Activated T-helper 17 cell treated with anti-CD3 and anti-CD28 coated beads, Interleukin-2, amount 50 U/mL, for 72 hours (primary cell): Measurements from ENCODE around the gene SAYSD1. TPM values are rescaled to one million over a fixed set of nuclear protein-coding genes. Genes with fewer than 3 reads are reported as not detected.

Experiments used
- ATAC-seq: fragments of 150-1000 bp; cut with Tn5 transposase; replicated peaks from 2 replicates; pipeline ENCODE4 v1.10.0; 2021; ENCODE audit warnings: mild to moderate bottlenecking, moderate library complexity
- H3K27ac Mint-ChIP-seq: one replicate; pipeline ENCODE4 v1.8.0; 2022; ENCODE audit warnings: mixed read lengths
- H3K27me3 Mint-ChIP-seq: one replicate; pipeline ENCODE4 v1.8.0; 2022; ENCODE audit warnings: mixed read lengths
- H3K36me3 Mint-ChIP-seq: one replicate; pipeline ENCODE4 v1.8.0; 2022; ENCODE audit warnings: low read depth, mild to moderate bottlenecking, mixed read lengths
- H3K4me1 Mint-ChIP-seq: one replicate; pipeline ENCODE4 v1.8.0; 2022; ENCODE audit warnings: mixed read lengths
- H3K4me3 Mint-ChIP-seq: one replicate; pipeline ENCODE4 v1.8.0; 2022; ENCODE audit warnings: mild to moderate bottlenecking, mixed read lengths
- H3K9me3 Mint-ChIP-seq: one replicate; pipeline ENCODE4 v1.8.0; 2022; ENCODE audit warnings: mixed read lengths
- total RNA-seq, 2 donors: library from RNA; stranded (reverse); gene quantifications; one replicate each; pipeline ENCODE4 v1.2.3, GENCODE V29; 2022

Gene SAYSD1
- total RNA-seq, 2 donors from 2014 or later: 7.7 to 10.3 TPM

DNA sequence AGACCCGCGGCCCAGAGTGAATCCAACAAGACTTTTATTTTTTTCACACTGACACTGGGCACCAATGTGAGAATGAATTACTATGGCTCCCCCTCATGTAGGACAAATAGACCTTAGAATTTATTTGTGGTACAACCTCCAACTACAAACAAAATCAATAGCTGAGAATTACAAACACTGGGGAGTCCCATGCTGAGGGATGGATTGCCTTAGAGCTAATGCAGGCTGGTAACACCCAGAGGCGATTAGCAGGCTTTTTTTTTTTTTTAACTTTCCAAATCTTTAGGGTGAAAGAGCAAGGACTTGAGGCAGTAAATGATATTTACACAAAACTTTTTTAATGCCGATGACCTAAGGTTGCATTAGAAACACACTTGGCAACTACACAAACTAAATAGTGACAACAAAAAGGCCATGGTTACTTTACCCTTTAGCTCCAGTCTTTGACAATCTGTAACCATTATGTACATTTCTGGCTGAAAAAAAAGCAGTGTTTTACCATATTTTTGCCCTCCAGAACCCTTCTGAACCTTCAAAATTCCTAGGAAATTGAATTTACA lies 21.8 kb downstream of the SAYSD1 start:
- Mint-ChIP-seq H3K27ac (no peak overlapping the region), H3K4me1 (no peaks in the 10 kb centered on the region), H3K27me3 (peaks cover 31% of the 10 kb centered on the region), H3K36me3 (no peaks in the 10 kb centered on the region), H3K9me3 (no peaks in the 10 kb centered on the region), H3K4me3 (no peak overlapping the region)
- no peak for ATAC-seq

DNA sequence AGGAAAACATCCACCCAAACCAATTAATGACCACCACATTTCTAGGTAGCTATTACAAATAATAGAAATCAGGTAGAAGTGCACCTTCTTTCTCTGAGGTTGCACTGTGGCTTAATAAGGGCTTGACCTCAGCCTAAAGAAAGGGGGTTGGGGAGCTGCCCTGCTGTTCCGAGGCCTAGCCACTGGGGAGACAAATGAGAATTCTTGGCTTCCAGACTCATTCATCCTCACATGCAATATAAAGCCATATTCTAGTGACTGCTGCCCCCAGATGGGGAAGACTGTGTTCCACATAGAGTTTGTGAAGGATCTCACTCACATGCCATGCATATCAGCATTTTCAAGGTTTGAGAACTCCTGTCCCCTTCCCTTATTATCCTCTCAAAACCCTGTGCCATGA lies 22.9 kb downstream of the SAYSD1 start:
- no peaks in the 10 kb centered on the region for H3K4me1 Mint-ChIP-seq
- peaks cover 39% of the 10 kb centered on the region for H3K27me3 Mint-ChIP-seq
- no peak overlapping the region for H3K27ac Mint-ChIP-seq
- no peaks in the 10 kb centered on the region for H3K9me3 Mint-ChIP-seq
- H3K4me3 Mint-ChIP-seq: no peak overlapping the region
- ATAC-seq: no peak
- H3K36me3 Mint-ChIP-seq: no peaks in the 10 kb centered on the region

DNA sequence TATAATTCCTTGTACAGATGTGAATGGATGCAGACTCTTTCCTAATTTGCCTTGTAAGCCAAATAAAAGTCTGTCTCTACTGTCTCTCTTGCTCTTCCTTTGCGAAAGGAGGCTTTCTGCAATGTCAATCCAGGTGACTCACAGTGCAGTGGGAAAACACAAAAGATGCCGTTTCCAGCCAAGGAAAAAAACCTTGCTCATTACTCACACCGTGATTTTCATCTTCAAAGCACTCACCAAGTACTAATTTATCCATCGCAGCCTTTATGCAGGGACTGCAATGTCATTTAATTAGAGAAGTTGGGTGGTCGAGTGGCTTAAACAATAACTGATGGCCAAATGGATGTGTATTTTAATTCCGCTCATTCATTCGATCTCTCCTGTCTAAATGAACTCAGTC lies 23.8 kb downstream of the SAYSD1 start:
- peaks cover 48% of the 10 kb centered on the region for H3K27me3 Mint-ChIP-seq
- no peak overlapping the region for H3K27ac Mint-ChIP-seq
- peaks cover 9% of the 10 kb centered on the region for H3K4me1 Mint-ChIP-seq
- H3K36me3 Mint-ChIP-seq: no peaks in the 10 kb centered on the region
- ATAC-seq: no peak
- H3K4me3 Mint-ChIP-seq: no peak overlapping the region
- no peaks in the 10 kb centered on the region for H3K9me3 Mint-ChIP-seq

DNA sequence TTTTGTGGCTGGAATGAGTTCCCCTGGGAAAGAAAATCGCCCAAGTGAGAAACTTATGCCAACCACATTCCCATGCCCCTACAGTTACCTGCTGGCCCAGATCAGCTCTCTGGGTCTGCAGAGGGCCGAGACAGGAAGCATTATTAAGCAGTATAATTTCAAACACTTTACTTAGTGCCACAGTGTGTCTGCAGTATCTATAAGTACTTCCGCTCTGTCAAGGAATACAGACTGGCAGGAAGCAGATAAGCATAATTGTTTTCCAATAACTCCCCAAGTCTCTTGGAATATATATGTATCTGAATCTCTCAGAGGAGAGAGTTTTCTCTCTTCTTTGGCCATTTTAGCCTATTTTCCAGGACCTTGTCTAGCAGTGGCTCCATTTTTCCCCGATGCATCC lies 24.9 kb downstream of the SAYSD1 start:
- no peak overlapping the region for H3K27ac Mint-ChIP-seq
- no peaks in the 10 kb centered on the region for H3K9me3 Mint-ChIP-seq
- H3K36me3 Mint-ChIP-seq: no peaks in the 10 kb centered on the region
- H3K4me3 Mint-ChIP-seq: no peak overlapping the region
- peaks cover 58% of the 10 kb centered on the region for H3K27me3 Mint-ChIP-seq
- no peak for ATAC-seq
- H3K4me1 Mint-ChIP-seq: peaks cover 17% of the 10 kb centered on the region

DNA sequence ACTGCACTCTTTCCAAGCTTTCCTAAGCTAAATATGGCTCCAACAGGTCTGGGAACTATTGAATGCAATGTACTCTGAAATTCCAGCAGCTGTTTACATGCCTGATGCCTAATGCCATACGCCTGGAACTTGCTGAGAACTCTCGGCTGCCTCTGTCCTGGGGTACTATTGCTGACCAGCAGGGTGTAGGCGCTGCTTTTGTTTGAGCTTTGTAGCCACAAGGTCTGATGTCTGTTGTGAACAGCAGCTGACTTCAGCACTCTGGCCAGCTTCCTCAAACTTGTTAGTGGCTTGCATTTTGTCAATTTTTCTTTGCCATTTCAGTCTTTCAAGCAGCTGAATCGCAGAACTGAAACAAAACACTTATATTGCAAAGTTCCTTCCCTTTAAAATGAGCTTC lies 26.7 kb downstream of the SAYSD1 start:
- no peak overlapping the region for H3K27ac Mint-ChIP-seq
- ATAC-seq: no peak
- H3K27me3 Mint-ChIP-seq: peaks cover 67% of the 10 kb centered on the region
- H3K36me3 Mint-ChIP-seq: no peaks in the 10 kb centered on the region
- no peaks in the 10 kb centered on the region for H3K9me3 Mint-ChIP-seq
- peaks cover 23% of the 10 kb centered on the region for H3K4me1 Mint-ChIP-seq
- no peak overlapping the region for H3K4me3 Mint-ChIP-seq

DNA sequence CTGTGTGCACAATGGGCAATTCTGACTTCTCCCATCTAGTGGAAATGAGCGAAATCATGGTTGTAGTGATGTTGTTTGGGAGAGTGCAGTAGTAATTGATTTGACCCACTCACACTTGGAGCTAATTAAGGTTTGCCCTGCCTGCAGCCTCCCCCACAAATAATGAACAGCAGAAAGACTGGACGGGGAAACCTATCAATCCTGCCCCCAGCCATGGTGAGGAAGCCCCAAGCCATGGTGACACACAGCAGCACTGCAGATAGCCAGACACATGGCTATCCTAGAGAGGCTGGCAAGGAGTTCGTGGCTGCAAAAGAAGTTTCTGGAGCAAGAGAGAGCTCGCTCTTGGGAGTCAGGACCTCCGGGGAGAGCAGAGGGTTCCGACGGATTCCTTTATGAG lies 27.8 kb downstream of the SAYSD1 start:
- no peaks in the 10 kb centered on the region for H3K9me3 Mint-ChIP-seq
- no peak for ATAC-seq
- peaks cover 68% of the 10 kb centered on the region for H3K27me3 Mint-ChIP-seq
- peaks cover 25% of the 10 kb centered on the region for H3K4me1 Mint-ChIP-seq
- no peak overlapping the region for H3K4me3 Mint-ChIP-seq
- H3K36me3 Mint-ChIP-seq: no peaks in the 10 kb centered on the region
- no peak overlapping the region for H3K27ac Mint-ChIP-seq

DNA sequence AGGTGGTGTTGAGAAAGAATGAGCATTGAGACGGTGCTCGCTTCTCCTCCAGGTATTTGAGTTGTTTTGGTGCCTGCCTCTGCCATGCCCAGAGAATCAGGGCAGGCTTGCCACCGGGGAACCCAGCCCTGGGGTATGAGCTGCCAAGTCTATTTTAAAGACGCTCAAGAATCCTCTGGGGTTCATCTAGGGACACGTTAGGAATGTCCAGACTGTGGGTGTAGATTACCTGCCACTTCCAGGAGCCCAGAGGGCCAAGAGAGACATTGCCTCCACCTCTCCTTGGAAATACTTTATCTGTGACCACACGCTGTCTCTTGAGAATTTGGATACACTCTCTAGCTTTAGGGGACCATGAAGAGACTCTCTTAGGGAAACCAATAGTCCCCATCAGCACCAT lies 28.3 kb downstream of the SAYSD1 start:
- Mint-ChIP-seq H3K27me3 (peaks cover 64% of the 10 kb centered on the region), H3K4me1 (peaks cover 25% of the 10 kb centered on the region), H3K27ac (peak overlapping the region; percentile 33), H3K4me3 (peak overlapping the region; percentile 23), H3K36me3 (no peaks in the 10 kb centered on the region), H3K9me3 (no peaks in the 10 kb centered on the region)
- ATAC-seq: peak; percentile 14

DNA sequence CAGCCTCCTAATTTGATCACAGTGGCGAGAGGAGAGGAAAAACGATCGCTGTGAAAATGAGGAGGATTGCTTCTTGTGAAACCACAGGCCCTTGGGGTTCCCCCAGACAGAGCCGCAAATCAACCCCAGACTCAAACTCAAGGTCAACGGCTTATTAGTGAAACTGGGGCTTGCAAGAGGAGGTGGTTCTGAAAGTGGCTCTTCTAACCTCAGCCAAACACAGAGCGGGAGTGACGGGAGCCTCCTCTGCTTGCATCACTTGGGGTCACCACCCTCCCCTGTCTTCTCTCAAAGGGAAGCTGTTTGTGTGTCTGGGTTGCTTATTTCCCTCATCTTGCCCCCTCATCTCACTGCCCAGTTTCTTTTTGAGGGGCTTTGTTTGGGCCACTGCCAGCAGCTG lies 28.7 kb downstream of the SAYSD1 start:
- Mint-ChIP-seq H3K4me1 (peaks cover 25% of the 10 kb centered on the region), H3K27ac (peak overlapping the region; percentile 33), H3K4me3 (peak overlapping the region; percentile 23), H3K36me3 (no peaks in the 10 kb centered on the region), H3K27me3 (peaks cover 60% of the 10 kb centered on the region), H3K9me3 (no peaks in the 10 kb centered on the region)
- ATAC-seq: peak; percentile 92

DNA sequence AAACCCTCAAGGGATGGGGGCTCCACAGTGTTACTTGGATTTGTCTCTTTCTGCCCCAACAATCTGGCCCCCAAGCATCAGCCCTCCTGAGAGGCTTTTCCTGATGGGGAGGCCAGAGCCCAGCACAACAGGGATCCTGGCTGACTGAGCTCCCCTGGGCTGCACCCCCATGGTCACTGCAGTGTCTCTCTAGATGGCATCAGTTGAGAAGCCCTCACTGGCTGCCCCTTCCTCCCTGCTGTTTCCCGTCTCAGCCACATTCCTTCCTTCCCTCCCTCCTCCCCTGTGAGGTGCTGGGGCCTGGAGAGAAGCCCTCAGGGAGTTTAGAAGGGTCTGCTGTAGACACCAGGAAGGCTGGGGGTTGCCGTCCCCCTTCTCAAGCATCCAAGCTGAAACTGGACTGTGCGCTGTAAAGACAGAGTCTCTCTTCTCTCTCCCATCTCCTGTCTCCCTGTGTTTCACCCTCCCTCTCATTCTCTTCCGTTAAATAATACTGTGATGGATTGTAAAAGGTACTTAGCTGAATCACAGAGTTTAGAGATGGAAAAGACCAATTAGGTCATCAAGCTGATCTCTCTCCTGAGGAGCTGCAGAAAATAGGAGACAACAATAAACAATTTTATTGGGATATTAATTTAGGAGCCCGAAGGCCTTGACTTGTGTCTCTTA lies 29.7 kb downstream of the SAYSD1 start:
- H3K4me3 Mint-ChIP-seq: no peak overlapping the region
- H3K27me3 Mint-ChIP-seq: peaks cover 54% of the 10 kb centered on the region
- no peak for ATAC-seq
- no peaks in the 10 kb centered on the region for H3K36me3 Mint-ChIP-seq
- H3K4me1 Mint-ChIP-seq: peaks cover 25% of the 10 kb centered on the region
- H3K9me3 Mint-ChIP-seq: no peaks in the 10 kb centered on the region
- H3K27ac Mint-ChIP-seq: no peak overlapping the region

DNA sequence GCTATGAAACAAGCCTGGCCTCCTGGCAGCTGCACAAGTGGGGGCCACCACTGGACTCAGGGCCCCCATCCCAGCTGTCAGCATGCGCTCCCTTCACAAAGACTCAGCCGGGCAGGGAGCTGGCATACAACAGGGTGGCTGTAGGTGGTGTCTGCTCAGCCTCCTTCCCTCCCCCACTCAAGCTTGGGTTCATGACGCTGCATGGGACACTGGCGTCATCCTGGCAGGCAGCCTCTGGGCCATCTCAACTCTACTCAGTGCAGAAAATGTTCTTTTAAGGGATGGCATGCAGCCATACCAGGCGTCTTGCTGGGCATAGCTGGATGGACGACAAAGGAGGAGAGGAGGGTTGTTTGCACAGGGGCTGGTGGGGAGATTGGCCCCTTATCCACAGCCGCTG lies 30.5 kb downstream of the SAYSD1 start:
- no peaks in the 10 kb centered on the region for H3K9me3 Mint-ChIP-seq
- no peak overlapping the region for H3K4me3 Mint-ChIP-seq
- no peak for ATAC-seq
- H3K36me3 Mint-ChIP-seq: no peaks in the 10 kb centered on the region
- no peak overlapping the region for H3K27ac Mint-ChIP-seq
- H3K4me1 Mint-ChIP-seq: peaks cover 25% of the 10 kb centered on the region
- H3K27me3 Mint-ChIP-seq: peaks cover 52% of the 10 kb centered on the region

DNA sequence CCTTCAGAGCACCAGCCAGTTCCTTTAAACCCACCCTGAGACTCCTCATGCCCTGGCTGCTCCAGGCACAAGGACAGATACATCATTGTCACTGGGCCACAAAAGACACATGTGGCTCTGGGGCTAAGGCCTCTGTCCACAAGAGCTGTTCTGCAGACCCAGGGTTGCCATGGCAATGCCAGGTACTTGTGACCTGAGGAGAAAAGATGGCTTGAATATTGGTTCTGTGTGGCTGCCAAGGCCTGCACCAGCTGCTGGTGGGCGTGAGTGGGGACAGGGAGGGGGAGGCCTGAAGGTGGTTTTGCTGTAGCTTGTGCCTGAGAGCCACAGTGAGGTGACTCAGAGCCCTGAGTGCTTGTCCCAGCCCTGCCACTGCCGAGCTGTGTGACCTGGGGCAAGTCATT lies 31.8 kb downstream of the SAYSD1 start:
- H3K27ac Mint-ChIP-seq: no peak overlapping the region
- H3K4me3 Mint-ChIP-seq: no peak overlapping the region
- no peaks in the 10 kb centered on the region for H3K36me3 Mint-ChIP-seq
- peaks cover 42% of the 10 kb centered on the region for H3K27me3 Mint-ChIP-seq
- H3K4me1 Mint-ChIP-seq: peaks cover 25% of the 10 kb centered on the region
- no peaks in the 10 kb centered on the region for H3K9me3 Mint-ChIP-seq
- peak; percentile 40 for ATAC-seq

DNA sequence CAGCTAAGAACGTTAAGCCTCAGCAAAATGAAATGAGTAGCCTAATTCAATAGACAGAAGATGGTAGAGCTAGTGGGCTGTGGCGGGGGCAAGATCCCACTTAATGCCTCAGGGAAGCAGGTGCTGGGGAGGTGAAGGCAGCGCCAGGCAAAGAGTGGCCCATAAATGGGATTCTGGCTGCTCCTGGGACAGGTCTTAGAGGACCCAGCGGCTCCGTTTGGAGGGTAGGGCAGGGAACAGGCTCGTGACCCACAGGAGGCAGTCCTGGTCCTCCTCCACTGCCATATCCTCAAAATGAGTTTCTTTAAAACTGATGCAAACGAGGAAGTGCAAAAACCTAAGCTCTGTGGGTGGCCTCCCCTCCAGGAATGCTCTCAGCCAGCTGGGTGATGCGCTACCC lies 32.7 kb downstream of the SAYSD1 start:
- H3K4me3 Mint-ChIP-seq: no peak overlapping the region
- peaks cover 25% of the 10 kb centered on the region for H3K4me1 Mint-ChIP-seq
- H3K27me3 Mint-ChIP-seq: peaks cover 35% of the 10 kb centered on the region
- no peak for ATAC-seq
- H3K36me3 Mint-ChIP-seq: no peaks in the 10 kb centered on the region
- H3K27ac Mint-ChIP-seq: no peak overlapping the region
- H3K9me3 Mint-ChIP-seq: no peaks in the 10 kb centered on the region

DNA sequence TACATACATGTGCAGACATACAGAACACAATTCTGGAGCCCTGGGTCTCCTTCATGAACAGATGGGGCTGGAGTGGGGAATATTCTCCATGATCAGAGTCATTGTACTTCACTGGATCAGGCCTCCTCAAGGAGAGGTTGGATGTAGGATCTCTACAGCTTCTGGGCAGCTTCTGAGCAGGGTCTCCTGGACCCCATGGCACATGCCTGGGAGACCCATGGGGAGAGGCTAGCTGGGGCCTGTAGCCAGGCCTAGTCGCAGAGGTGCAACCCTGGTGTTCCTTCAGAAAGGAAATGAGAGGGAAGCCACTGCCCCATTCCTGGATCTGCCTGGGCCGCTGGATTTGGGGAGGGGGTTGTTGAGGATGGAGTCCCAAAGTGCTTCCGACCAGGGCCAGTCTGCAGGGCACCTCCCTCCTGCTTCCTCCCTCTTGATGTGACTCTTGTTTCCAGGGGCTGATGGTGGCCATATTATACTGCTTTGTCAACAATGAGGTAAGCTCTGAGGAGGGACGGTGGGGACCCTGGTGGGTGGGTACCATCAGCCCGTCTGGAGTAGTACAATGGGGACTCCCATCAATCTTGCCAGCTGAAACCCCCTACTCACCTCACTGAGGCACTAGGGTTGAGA lies 34.6 kb downstream of the SAYSD1 start:
- peaks cover 7% of the 10 kb centered on the region for H3K4me1 Mint-ChIP-seq
- H3K9me3 Mint-ChIP-seq: no peaks in the 10 kb centered on the region
- H3K27ac Mint-ChIP-seq: no peak overlapping the region

DNA sequence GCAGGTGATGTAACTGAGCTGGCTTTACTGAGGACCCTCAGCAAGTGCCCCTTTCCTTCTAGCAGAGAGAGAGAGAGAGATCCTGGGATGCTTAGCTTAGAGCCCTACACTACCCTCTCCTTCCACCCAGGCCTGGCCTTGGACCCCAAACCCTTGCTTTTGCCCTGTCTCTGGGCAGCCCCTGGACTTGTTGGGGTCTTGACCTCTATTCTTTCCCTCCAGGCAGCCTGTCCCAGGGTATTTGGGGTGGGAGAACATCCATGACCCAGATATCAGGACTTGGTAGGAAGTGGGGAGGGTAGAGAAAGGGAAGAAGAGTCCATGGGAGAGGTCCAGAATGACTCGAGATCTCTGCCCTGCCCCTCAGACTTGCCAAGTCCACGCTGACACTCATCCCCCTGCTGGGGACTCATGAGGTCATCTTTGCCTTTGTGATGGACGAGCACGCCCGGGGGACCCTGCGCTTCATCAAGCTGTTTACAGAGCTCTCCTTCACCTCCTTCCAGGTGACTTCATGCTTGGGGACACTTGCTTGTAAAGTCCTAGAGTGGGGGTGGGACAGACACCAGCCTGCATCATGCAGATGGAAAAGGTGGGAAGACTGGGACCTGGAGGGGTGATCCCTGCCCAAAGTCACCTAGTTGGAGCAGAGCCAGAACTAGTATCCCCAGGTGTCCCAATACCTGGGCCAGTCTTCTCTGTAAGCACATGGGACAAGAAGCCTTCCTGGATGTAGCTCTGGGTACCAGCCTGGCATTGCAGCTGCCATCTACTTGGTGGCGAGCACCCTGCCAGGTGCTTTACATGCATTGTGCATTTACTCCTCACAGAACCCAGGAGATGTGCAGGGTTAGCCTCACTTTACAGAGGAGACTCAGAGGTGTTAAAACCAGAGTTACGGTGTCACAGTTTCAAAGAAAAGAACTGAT lies 35.5 kb downstream of the SAYSD1 start:
- Mint-ChIP-seq H3K27ac (no peak overlapping the region), H3K4me3 (no peak overlapping the region), H3K4me1 (peaks cover 7% of the 10 kb centered on the region), H3K36me3 (no peaks in the 10 kb centered on the region), H3K27me3 (peaks cover 15% of the 10 kb centered on the region), H3K9me3 (no peaks in the 10 kb centered on the region)
- ATAC-seq: no peak

More for the DNA sequence above, 34.6 kb downstream of the SAYSD1 start:
- Mint-ChIP-seq H3K27me3 (peaks cover 16% of the 10 kb centered on the region), H3K4me3 (no peak overlapping the region), H3K36me3 (no peaks in the 10 kb centered on the region)
- ATAC-seq: no peak
